HepG2 (cell line): ENCODE data around the gene ACTN3. TPM values are rescaled to one million over a fixed set of nuclear protein-coding genes. Genes with fewer than 3 reads are reported as not detected.

Experiments used
- AKNA ChIP-seq: sonication (generic); formaldehyde crosslinking; IDR thresholded peaks from 2 replicates; pipeline ENCODE4 v1.4.0; 2020; ENCODE audit warnings: missing genetic modification reagents, borderline replicate concordance
- HOXA5 ChIP-seq: sonication (generic); formaldehyde crosslinking; IDR thresholded peaks from 2 replicates; pipeline ENCODE4 v1.4.0; 2020; ENCODE audit warnings: missing genetic modification reagents
- PCBP1 ChIP-seq: fragments of 200-400 bp; formaldehyde crosslinking; IDR thresholded peaks from 2 replicates; pipeline ENCODE4 v1.6.1; 2017; ENCODE audit warnings: mild to moderate bottlenecking, low read depth, low read length, borderline replicate concordance
- SMC3 ChIP-seq: IDR thresholded peaks from 2 replicates; pipeline ENCODE4 v1.6.1; 2011; ENCODE audit warnings: low read length, improper control_type of control experiment
- TCF12 ChIP-seq, 2 experiments: fragments of 450-650 bp in 1 of 2; sonication (generic) in 1 of 2; formaldehyde crosslinking in 1 of 2; IDR thresholded peaks; 2 replicates each; pipeline versions ENCODE4 v1.6.1 to v1.8.0; 2017 to 2022; ENCODE audit warnings: antibody characterized with exemption in 1 of 2, mild to moderate bottlenecking in 1 of 2, missing genetic modification reagents in 1 of 2, moderate library complexity in 1 of 2
- XRCC5 ChIP-seq: fragments of 200-400 bp; formaldehyde crosslinking; optimal IDR thresholded peaks from 2 replicates; pipeline ENCODE3; 2017; ENCODE audit warnings: mild to moderate bottlenecking, low read length
- ZNF234 ChIP-seq: sonication (generic); formaldehyde crosslinking; conservative IDR thresholded peaks from 2 replicates; pipeline ENCODE4 v1.5.1; 2020; ENCODE audit warnings: mild to moderate bottlenecking, missing genetic modification reagents
- ZNF331 ChIP-seq: sonication (generic); formaldehyde crosslinking; IDR thresholded peaks from 2 replicates; pipeline ENCODE4 v1.4.0; 2020; ENCODE audit warnings: missing genetic modification reagents
- ZNF547 ChIP-seq: sonication (generic); formaldehyde crosslinking; IDR thresholded peaks from 2 replicates; pipeline ENCODE4 v1.5.1; 2020; ENCODE audit warnings: mild to moderate bottlenecking, missing genetic modification reagents
- ZNF550 ChIP-seq: sonication (generic); formaldehyde crosslinking; IDR thresholded peaks from 2 replicates; pipeline ENCODE4 v1.4.0; 2020; ENCODE audit warnings: mild to moderate bottlenecking, missing genetic modification reagents, borderline replicate concordance
- ZNF605 ChIP-seq: sonication (generic); formaldehyde crosslinking; IDR thresholded peaks from 2 replicates; pipeline ENCODE4 v1.8.0; 2022; ENCODE audit warnings: mild to moderate bottlenecking, missing genetic modification reagents
- ZSCAN20 ChIP-seq: sonication (generic); formaldehyde crosslinking; IDR thresholded peaks from 2 replicates; pipeline ENCODE4 v1.4.0; 2020; ENCODE audit warnings: missing genetic modification reagents, mild to moderate bottlenecking, borderline replicate concordance
- polyA plus RNA-seq, 8 experiments: library from polyadenylated mRNA; depleted of rRNA in 3 of 8; stranded (reverse) in 7 of 8; unstranded in 1 of 8; fragments of >200 nt; fragmentation: Illumina TruSeq in 4 of 8; extraction: Trizol in 4 of 8; gene quantifications; 2 replicates each; pipeline versions ENCODE4 v1.2.1 to v1.2.3, GENCODE V29; 2011 to 2016; ENCODE audit warnings: low read depth in 4 of 8, missing spikeins in 1 of 8, mixed read lengths in 1 of 8; ENCODE audit not compliant: insufficient read depth in 1 of 8
- total RNA-seq, 5 experiments: library from RNA; depleted of rRNA; stranded (reverse); fragments of >200 nt; fragmentation: Illumina TruSeq; extraction: Trizol; gene quantifications; 2 replicates each; pipeline ENCODE4 v1.2.3, GENCODE V29; 2016; ENCODE audit warnings: low read depth in 1 of 5
- TF ChIP-seq, protein P1 (sequence below): sonication (generic); formaldehyde crosslinking; IDR thresholded peaks from 2 replicates; pipeline ENCODE4 v1.4.0; 2020; ENCODE audit warnings: mild to moderate bottlenecking, missing genetic modification reagents
- TF ChIP-seq, protein P2 (sequence below): sonication (generic); formaldehyde crosslinking; IDR thresholded peaks from 2 replicates; pipeline ENCODE4 v1.9.0; 2021; ENCODE audit warnings: mild to moderate bottlenecking, missing genetic modification reagents

Gene ACTN3
- total and polyA plus RNA-seq, 2 of the 13 experiments (the other 11 are each of a cell fraction or from before 2014, with no cell fraction given) = 0.04 to 0.09 TPM

GRCh38 chr11:66592457-66593302 is 46.0 kb downstream of the ACTN3 start, which contains the start of the genes CCDC87 and CCS (continued):
- TF ChIP-seq AKNA (CRISPR knock-in tag) (no peak; the same call in 1 of the 2 replicates), ZNF550 (CRISPR knock-in tag) (no peak), ZNF234 (CRISPR knock-in tag) (peak; percentile 49; the same call in 1 of the 2 replicates), SMC3 (no peak), PCBP1 (no peak), TCF12 (IDR thresholded peaks at IDR 0.05) (no peak), TCF12 (CRISPR knock-in tag; IDR thresholded peaks at IDR 0.05) (peak; percentile 65; the same call in 1 of the 2 replicates), ZNF547 (peak; percentile 60), XRCC5 (peak; percentile 84), ZSCAN20 (CRISPR knock-in tag) (0 out of 2 replicates have a peak, but pooled peaks have one; percentile 72), HOXA5 (CRISPR knock-in tag) (0 out of 2 replicates have a peak, but pooled peaks have one; percentile 37), ZNF605 (CRISPR knock-in tag) (peak; percentile 92), ZNF331 (CRISPR knock-in tag) (peak; percentile 64)
- TF ChIP-seq, protein P1, sequence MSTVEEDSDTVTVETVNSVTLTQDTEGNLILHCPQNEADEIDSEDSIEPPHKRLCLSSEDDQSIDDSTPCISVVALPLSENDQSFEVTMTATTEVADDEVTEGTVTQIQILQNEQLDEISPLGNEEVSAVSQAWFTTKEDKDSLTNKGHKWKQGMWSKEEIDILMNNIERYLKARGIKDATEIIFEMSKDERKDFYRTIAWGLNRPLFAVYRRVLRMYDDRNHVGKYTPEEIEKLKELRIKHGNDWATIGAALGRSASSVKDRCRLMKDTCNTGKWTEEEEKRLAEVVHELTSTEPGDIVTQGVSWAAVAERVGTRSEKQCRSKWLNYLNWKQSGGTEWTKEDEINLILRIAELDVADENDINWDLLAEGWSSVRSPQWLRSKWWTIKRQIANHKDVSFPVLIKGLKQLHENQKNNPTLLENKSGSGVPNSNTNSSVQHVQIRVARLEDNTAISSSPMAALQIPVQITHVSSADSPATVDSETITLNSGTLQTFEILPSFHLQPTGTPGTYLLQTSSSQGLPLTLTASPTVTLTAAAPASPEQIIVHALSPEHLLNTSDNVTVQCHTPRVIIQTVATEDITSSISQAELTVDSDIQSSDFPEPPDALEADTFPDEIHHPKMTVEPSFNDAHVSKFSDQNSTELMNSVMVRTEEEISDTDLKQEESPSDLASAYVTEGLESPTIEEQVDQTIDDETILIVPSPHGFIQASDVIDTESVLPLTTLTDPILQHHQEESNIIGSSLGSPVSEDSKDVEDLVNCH (CRISPR knock-in tag) = no peak
- TF ChIP-seq, protein P2, sequence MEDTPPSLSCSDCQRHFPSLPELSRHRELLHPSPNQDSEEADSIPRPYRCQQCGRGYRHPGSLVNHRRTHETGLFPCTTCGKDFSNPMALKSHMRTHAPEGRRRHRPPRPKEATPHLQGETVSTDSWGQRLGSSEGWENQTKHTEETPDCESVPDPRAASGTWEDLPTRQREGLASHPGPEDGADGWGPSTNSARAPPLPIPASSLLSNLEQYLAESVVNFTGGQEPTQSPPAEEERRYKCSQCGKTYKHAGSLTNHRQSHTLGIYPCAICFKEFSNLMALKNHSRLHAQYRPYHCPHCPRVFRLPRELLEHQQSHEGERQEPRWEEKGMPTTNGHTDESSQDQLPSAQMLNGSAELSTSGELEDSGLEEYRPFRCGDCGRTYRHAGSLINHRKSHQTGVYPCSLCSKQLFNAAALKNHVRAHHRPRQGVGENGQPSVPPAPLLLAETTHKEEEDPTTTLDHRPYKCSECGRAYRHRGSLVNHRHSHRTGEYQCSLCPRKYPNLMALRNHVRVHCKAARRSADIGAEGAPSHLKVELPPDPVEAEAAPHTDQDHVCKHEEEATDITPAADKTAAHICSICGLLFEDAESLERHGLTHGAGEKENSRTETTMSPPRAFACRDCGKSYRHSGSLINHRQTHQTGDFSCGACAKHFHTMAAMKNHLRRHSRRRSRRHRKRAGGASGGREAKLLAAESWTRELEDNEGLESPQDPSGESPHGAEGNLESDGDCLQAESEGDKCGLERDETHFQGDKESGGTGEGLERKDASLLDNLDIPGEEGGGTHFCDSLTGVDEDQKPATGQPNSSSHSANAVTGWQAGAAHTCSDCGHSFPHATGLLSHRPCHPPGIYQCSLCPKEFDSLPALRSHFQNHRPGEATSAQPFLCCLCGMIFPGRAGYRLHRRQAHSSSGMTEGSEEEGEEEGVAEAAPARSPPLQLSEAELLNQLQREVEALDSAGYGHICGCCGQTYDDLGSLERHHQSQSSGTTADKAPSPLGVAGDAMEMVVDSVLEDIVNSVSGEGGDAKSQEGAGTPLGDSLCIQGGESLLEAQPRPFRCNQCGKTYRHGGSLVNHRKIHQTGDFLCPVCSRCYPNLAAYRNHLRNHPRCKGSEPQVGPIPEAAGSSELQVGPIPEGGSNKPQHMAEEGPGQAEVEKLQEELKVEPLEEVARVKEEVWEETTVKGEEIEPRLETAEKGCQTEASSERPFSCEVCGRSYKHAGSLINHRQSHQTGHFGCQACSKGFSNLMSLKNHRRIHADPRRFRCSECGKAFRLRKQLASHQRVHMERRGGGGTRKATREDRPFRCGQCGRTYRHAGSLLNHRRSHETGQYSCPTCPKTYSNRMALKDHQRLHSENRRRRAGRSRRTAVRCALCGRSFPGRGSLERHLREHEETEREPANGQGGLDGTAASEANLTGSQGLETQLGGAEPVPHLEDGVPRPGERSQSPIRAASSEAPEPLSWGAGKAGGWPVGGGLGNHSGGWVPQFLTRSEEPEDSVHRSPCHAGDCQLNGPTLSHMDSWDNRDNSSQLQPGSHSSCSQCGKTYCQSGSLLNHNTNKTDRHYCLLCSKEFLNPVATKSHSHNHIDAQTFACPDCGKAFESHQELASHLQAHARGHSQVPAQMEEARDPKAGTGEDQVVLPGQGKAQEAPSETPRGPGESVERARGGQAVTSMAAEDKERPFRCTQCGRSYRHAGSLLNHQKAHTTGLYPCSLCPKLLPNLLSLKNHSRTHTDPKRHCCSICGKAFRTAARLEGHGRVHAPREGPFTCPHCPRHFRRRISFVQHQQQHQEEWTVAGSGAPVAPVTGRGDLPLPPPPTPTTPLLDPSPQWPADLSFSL (CRISPR knock-in tag) = peak; percentile 43; the same call in 1 of the 2 replicates
